Adrenal gland (tissue), 5 donors: ENCODE data around the gene SOD1.

Experiments used
- CTCF ChIP-seq, 6 experiments: fragments of 450-650 bp in 4 of 6; fragments of 200-600 bp in 2 of 6; sonication (generic) in 1 of 6; IDR thresholded peaks; 1 replicate in 5 of 6; 2 replicates in 1 of 6; pipeline versions ENCODE4 v1.5.1 to v1.8.0; 2016 to 2021; ENCODE audit warnings: antibody characterized with exemption in 6 of 6, mild to moderate bottlenecking in 2 of 6, moderate library complexity in 1 of 6
- POLR2A ChIP-seq, 2 donors: fragments of 450-650 bp; IDR thresholded peaks; one replicate each; pipeline ENCODE4 v1.6.1; 2017; ENCODE audit warnings: antibody characterized with exemption in 2 of 2, mild to moderate bottlenecking in 2 of 2, moderate library complexity in 1 of 2
- donor health status: DM: no; HTN: no; CAD: no.

- TF ChIP-seq CTCF (IDR thresholded peaks at IDR 0.05) (peak in 2 of 6 experiments; percentile 17 to 18), POLR2A (IDR thresholded peaks at IDR 0.05) (no peak)
Observed at GRCh38 chr21:31683029-31683428, 23.5 kb downstream of the SOD1 start.
